ENCODE data around the gene RAD51B.

Gene RAD51B

GRCh38 chr14:68379510-68380328 is 560.1 kb downstream of the RAD51B start:
- no peak for DNase-seq (ENCODE audit: insufficient read length, low spot score)
- FAIRE-seq = no peak
- TF ChIP-seq CTCF (IDR thresholded peaks at IDR 0.05; ENCODE audit: insufficient read depth, missing control alignments) = no peak

- DNase-seq (ENCODE audit: insufficient read length, low spot score) (no peak), FAIRE-seq (no peak)
- TF ChIP-seq CTCF (IDR thresholded peaks at IDR 0.05; ENCODE audit: insufficient read depth, missing control alignments) = no peak
Measured at GRCh38 chr14:68380329-68380741, 560.8 kb downstream of the RAD51B start.

- no peak for FAIRE-seq
- no peak for DNase-seq (ENCODE audit: insufficient read length, low spot score)
- no peak for TF ChIP-seq CTCF (IDR thresholded peaks at IDR 0.05; ENCODE audit: insufficient read depth, missing control alignments)
Measured at GRCh38 chr14:68384335-68384734, 564.8 kb downstream of the RAD51B start.

- no peak for TF ChIP-seq CTCF (IDR thresholded peaks at IDR 0.05; ENCODE audit: insufficient read depth, missing control alignments)
- no peak for FAIRE-seq
- no peak for DNase-seq (ENCODE audit: insufficient read length, low spot score)
Measured at GRCh38 chr14:68384881-68385280, 565.3 kb downstream of the RAD51B start.

GRCh38 chr14:68386446-68386845 is 566.9 kb downstream of the RAD51B start:
- no peak for DNase-seq (ENCODE audit: insufficient read length, low spot score)
- no peak for TF ChIP-seq CTCF (IDR thresholded peaks at IDR 0.05; ENCODE audit: insufficient read depth, missing control alignments)
- no peak for FAIRE-seq

- no peak for FAIRE-seq
- TF ChIP-seq CTCF (IDR thresholded peaks at IDR 0.05; ENCODE audit: insufficient read depth, missing control alignments) = no peak
- no peak for DNase-seq (ENCODE audit: insufficient read length, low spot score)
Measured at GRCh38 chr14:68386950-68387779, 567.6 kb downstream of the RAD51B start.
